AG10803 (cell line): ENCODE data around the gene NRXN2.

Experiments used
- DNase-seq: peaks from one replicate; pipeline ENCODE4 v3.0.0; 2010; ENCODE audit warnings: low read depth
- H3K4me3 ChIP-seq: 2 replicates; pipeline ENCODE4 v1.5.1; 2011; ENCODE audit warnings: mild to moderate bottlenecking, low read length, control low read depth
- CTCF ChIP-seq: conservative IDR thresholded peaks from 2 replicates; pipeline ENCODE4 v1.5.1; 2011; ENCODE audit warnings: mild to moderate bottlenecking, low read length, control low read depth, inconsistent platforms

NRXN2 gene

GRCh38 chr11:64695548-64695947, 27.4 kb downstream of the NRXN2 start:
- no peak for DNase-seq
- H3K4me3 ChIP-seq = no peak overlapping the region
- no peak for TF ChIP-seq CTCF

GRCh38 chr11:64694821-64695365, 28.1 kb downstream of the NRXN2 start:
- no peak overlapping the region for H3K4me3 ChIP-seq
- no peak for DNase-seq
- no peak for TF ChIP-seq CTCF

- DNase-seq = no peak
- no peak overlapping the region for H3K4me3 ChIP-seq
- TF ChIP-seq CTCF = no peak
Observed at GRCh38 chr11:64694026-64694755, 28.8 kb downstream of the NRXN2 start.

- no peak for TF ChIP-seq CTCF
- no peak for DNase-seq
- H3K4me3 ChIP-seq = no peak overlapping the region
Observed at GRCh38 chr11:64692764-64693331, 30.1 kb downstream of the NRXN2 start.

- no peak overlapping the region for H3K4me3 ChIP-seq
- TF ChIP-seq CTCF = no peak
- DNase-seq = no peak
Observed at GRCh38 chr11:64691543-64691942, 31.5 kb downstream of the NRXN2 start.

- no peak for TF ChIP-seq CTCF
- H3K4me3 ChIP-seq = no peak overlapping the region
- DNase-seq = no peak
Observed at GRCh38 chr11:64690235-64690634, 32.8 kb downstream of the NRXN2 start.

GRCh38 chr11:64688534-64688982, 34.4 kb downstream of the NRXN2 start:
- peak; percentile 75 for DNase-seq
- TF ChIP-seq CTCF = peak; percentile 75
- H3K4me3 ChIP-seq = peak overlapping the region; percentile 60
